ENCODE measurements around the gene HOXC11. TPM values are rescaled to one million over a fixed set of nuclear protein-coding genes. Genes with fewer than 3 reads are reported as not detected.

HOXC11 gene
- polyA plus RNA-seq, 4 donors, result 0.03 to 1.1 (median 0.63) TPM

DNA sequence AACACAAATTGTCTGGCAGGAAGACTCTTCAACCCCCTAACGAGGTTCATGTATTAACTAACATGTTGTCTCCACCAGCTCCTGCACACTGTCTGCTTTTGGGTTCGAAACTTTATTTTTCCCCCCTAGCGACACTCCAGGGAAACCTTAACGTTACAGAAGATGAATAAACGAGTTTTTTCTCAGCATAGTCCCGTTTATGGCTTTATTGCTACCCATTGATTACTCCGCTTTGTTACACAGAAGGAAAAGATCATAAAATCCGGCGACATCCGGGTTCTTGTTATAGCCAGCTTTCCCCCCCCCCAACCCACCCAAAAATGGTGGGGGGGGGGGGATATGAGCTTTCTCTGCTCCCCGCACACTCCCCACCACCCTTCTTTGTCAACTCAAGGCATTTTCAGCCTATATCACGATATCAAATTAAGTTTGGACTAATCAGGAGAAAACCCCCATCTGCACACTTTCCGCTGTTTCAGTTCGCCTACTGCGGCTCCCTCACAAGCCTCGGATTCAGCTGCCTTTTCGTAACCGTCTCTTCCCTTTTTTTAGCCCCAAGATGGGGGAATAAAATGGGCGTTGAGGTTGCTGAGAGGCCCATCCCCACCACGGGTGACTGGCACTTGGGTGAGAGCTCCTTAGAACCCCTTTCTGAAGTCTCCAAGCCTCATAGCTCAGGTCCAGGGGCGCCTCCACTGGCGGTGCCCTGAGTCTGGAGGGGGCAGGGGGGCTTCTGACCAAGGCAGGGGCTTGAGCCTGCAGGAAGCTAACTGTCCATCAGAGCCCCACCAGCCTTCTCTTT, 53.9 kb downstream of the HOXC11 start:
- WGBS, 3 donors, result 6 to 26% (median 13%) methylated on average over 22 of the region's 22 CpGs
- peaks cover 0 to 40% (median 4%) of the 10 kb centered on the region in 3 donors for H3K4me1 ChIP-seq (ENCODE audit: control insufficient read depth in 3 of 3, insufficient read depth in 2 of 3, low read depth in 1 of 3, low read length in 2 of 3)
- peak overlapping the region in 2 of 3 donors; percentile 16 to 68 for H3K27ac ChIP-seq (ENCODE audit: low read depth in 1 of 3, low read length in 2 of 3)
- H3K27me3 ChIP-seq (ENCODE audit: control insufficient read depth in 3 of 3, insufficient read depth in 3 of 3, low read length in 3 of 3), result peaks cover 10 to 95% (median 43%) of the 10 kb centered on the region in 3 donors
- DNase-seq (peak in 1 of 2 donors; percentile 67), FAIRE-seq (no peak)
- H3K4me3 ChIP-seq (ENCODE audit: low read depth in 1 of 3, low read length in 3 of 3), result no peak overlapping the region
- no peaks in the 10 kb centered on the region for H3K9me3 ChIP-seq (ENCODE audit: control insufficient read depth in 2 of 2, insufficient read depth in 1 of 2, low read depth in 1 of 2, low read length in 1 of 2)
- H3K36me3 ChIP-seq (ENCODE audit: control insufficient read depth in 3 of 3, insufficient read depth in 2 of 3, low read depth in 1 of 3, low read length in 3 of 3), result peaks cover 0 to 10% (median 0%) of the 10 kb centered on the region in 3 donors

Other genes starting within 250 kb of the HOXC11 start
- gene CALCOCO1, start 245.7 kb upstream of the HOXC11 start, polyA plus RNA-seq, result 10 to 100 TPM; 45.1 to 81.3 (median 46.6) TPM
- gene CISTR, start 221.1 kb upstream of the HOXC11 start, polyA plus RNA-seq, result not detected
- not detected for gene HOXC13, start 34.3 kb upstream of the HOXC11 start, polyA plus RNA-seq
- not detected for gene HOXC12, start 18.2 kb upstream of the HOXC11 start, polyA plus RNA-seq
- under 1 TPM in 1 of 4 donors, not detected in 3; 0.24 TPM for gene HOTAIR, start 1.8 kb downstream of the HOXC11 start, polyA plus RNA-seq
- 1 to 10 TPM in 1 of 4 donors, not detected in 3; 1.2 TPM for gene HOXC10, start 12.0 kb downstream of the HOXC11 start, polyA plus RNA-seq
- 1 to 10 TPM in 1 of 4 donors, not detected in 3; 2.2 TPM for gene HOXC9, start 27.0 kb downstream of the HOXC11 start, polyA plus RNA-seq
- gene HOXC8, start 35.9 kb downstream of the HOXC11 start, polyA plus RNA-seq, result 1 to 10 TPM in 1 of 4 donors, under 1 TPM in 1, not detected in 2; 0.03 to 3.6 TPM
- gene HOXC6, start 55.3 kb downstream of the HOXC11 start, polyA plus RNA-seq, result 10 to 100 TPM in 1 of 4 donors, 1 to 10 TPM in 2, not detected in 1; 1.5 to 10.4 (median 1.9) TPM
- under 1 TPM in 2 of 4 donors, not detected in 2; 0.63 to 0.65 TPM for gene HOXC5, start 59.9 kb downstream of the HOXC11 start, polyA plus RNA-seq
- 1 to 10 TPM in 2 of 4 donors, under 1 TPM in 1, not detected in 1; 0.54 to 8.2 (median 1.1) TPM for gene HOXC4, start 80.7 kb downstream of the HOXC11 start, polyA plus RNA-seq
- gene SMUG1, start 215.9 kb downstream of the HOXC11 start, polyA plus RNA-seq, result 10 to 100 TPM; 25.9 to 83.9 (median 52.1) TPM

Measured in small intestine (tissue), 7 donors.